GM23338 (cell line): ENCODE measurements around the gene GPR39. TPM values are rescaled to one million over a fixed set of nuclear protein-coding genes. Genes with fewer than 3 reads are reported as not detected.

Source experiments
- CREB1 ChIP-seq: fragments of 250-450 bp; sonication (Bioruptor Pico); IDR thresholded peaks from 2 replicates; pipeline ENCODE4 v1.5.0; 2020; ENCODE audit warnings: low read depth, mild to moderate bottlenecking, moderate library complexity
- CTCF ChIP-seq, 2 experiments: fragments of 200-600 bp in 1 of 2; sonication (generic) in 1 of 2; conservative IDR thresholded peaks; 2 replicates each; pipeline versions ENCODE4 v1.5.1 to v1.6.1; 2016 to 2017; ENCODE audit warnings: antibody characterized with exemption in 2 of 2, low read depth in 2 of 2, mild to moderate bottlenecking in 2 of 2, moderate library complexity in 1 of 2
- ETS1 ChIP-seq: IDR thresholded peaks from 2 replicates; pipeline ENCODE4 v1.6.1; 2016; ENCODE audit warnings: antibody characterized with exemption
- JUNB ChIP-seq: IDR thresholded peaks from one replicate; pipeline ENCODE4 v1.6.1; 2016; ENCODE audit warnings: antibody characterized with exemption; ENCODE audit not compliant: unreplicated experiment
- POLR2AphosphoS5 ChIP-seq: IDR thresholded peaks from 2 replicates; pipeline ENCODE4 v1.6.1; 2016; ENCODE audit warnings: antibody characterized with exemption, low read depth
- STAT1 ChIP-seq: IDR thresholded peaks from one replicate; pipeline ENCODE4 v1.6.1; 2016; ENCODE audit warnings: antibody characterized with exemption; ENCODE audit not compliant: unreplicated experiment
- ZNF114 ChIP-seq: fragments of 250-450 bp; sonication (Bioruptor Pico); IDR thresholded peaks from 2 replicates; pipeline ENCODE4 v1.5.0; 2020; ENCODE audit warnings: mild to moderate bottlenecking, moderate library complexity
- ZNF331 ChIP-seq: fragments of 250-450 bp; sonication (Bioruptor Pico); IDR thresholded peaks from 2 replicates; pipeline ENCODE4 v1.5.0; 2020; ENCODE audit warnings: low read depth, mild to moderate bottlenecking, moderate library complexity
- ZNF462 ChIP-seq: fragments of 250-450 bp; sonication (Bioruptor Pico); IDR thresholded peaks from 2 replicates; pipeline ENCODE4 v1.5.0; 2020; ENCODE audit warnings: mild to moderate bottlenecking, moderate library complexity
- polyA plus RNA-seq: library from polyadenylated mRNA; unstranded; fragments of >200 nt; fragmentation: Nextera tagmentation; extraction: Ambion mirVana; gene quantifications from 2 replicates; pipeline ENCODE4 v1.2.1, GENCODE V29; 2016
- total RNA-seq: library from RNA; depleted of rRNA; stranded (reverse); fragments of >200 nt; shearing (Covaris generic); gene quantifications from 2 replicates; pipeline ENCODE4 v1.2.3, GENCODE V29; 2014

The GPR39 gene
- total and polyA plus RNA-seq, 2 experiments from 2014 or later = 0.55 to 1.9 TPM

GRCh38 chr2:132521341-132521740 lies 104.7 kb downstream of the GPR39 start (continued):
- TF ChIP-seq ZNF462 (CRISPR knock-in tag) (no peak), JUNB (no peak), POLR2AphosphoS5 (no peak), ETS1 (no peak), CREB1 (CRISPR knock-in tag) (no peak), ZNF114 (no peak), ZNF331 (no peak), STAT1 (no peak), CTCF (conservative IDR thresholded peaks at IDR 0.05; ENCODE audit: low read depth in 2 of 2) (no peak)
